AG10803 (cell line): ENCODE measurements around the gene PRRX2.

Source experiments
- DNase-seq: peaks from one replicate; pipeline ENCODE4 v3.0.0; 2010; ENCODE audit warnings: low read depth
- H3K4me3 ChIP-seq: 2 replicates; pipeline ENCODE4 v1.5.1; 2011; ENCODE audit warnings: mild to moderate bottlenecking, low read length, control low read depth
- TF ChIP-seq, protein P1 (sequence below): conservative IDR thresholded peaks from 2 replicates; pipeline ENCODE4 v1.5.1; 2011; ENCODE audit warnings: mild to moderate bottlenecking, low read length, control low read depth, inconsistent platforms

The PRRX2 gene

DNA sequence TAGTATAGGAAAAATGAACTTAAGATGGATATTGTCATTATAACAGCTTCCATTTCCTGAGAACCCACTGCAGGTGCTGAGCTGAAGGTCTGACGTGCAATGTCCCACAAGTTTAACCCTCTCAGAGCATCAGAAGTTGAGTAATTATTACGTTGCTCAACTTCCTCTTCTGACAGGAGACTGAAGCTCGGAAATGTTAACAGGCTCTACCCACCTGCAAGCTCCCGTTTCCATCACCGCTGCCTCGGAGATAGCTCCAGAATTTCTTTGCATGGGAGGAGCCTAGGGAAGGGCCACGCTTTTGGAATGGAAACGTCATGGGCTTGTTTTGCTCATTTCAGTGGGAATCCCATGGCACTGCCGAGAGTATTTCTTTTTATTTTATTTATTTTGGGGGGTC, 40.5 kb upstream of the PRRX2 start:
- DNase-seq: no peak
- TF ChIP-seq, protein P1, sequence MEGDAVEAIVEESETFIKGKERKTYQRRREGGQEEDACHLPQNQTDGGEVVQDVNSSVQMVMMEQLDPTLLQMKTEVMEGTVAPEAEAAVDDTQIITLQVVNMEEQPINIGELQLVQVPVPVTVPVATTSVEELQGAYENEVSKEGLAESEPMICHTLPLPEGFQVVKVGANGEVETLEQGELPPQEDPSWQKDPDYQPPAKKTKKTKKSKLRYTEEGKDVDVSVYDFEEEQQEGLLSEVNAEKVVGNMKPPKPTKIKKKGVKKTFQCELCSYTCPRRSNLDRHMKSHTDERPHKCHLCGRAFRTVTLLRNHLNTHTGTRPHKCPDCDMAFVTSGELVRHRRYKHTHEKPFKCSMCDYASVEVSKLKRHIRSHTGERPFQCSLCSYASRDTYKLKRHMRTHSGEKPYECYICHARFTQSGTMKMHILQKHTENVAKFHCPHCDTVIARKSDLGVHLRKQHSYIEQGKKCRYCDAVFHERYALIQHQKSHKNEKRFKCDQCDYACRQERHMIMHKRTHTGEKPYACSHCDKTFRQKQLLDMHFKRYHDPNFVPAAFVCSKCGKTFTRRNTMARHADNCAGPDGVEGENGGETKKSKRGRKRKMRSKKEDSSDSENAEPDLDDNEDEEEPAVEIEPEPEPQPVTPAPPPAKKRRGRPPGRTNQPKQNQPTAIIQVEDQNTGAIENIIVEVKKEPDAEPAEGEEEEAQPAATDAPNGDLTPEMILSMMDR: no peak
- no peak overlapping the region; the same call in 1 of the 2 replicates for H3K4me3 ChIP-seq

DNA sequence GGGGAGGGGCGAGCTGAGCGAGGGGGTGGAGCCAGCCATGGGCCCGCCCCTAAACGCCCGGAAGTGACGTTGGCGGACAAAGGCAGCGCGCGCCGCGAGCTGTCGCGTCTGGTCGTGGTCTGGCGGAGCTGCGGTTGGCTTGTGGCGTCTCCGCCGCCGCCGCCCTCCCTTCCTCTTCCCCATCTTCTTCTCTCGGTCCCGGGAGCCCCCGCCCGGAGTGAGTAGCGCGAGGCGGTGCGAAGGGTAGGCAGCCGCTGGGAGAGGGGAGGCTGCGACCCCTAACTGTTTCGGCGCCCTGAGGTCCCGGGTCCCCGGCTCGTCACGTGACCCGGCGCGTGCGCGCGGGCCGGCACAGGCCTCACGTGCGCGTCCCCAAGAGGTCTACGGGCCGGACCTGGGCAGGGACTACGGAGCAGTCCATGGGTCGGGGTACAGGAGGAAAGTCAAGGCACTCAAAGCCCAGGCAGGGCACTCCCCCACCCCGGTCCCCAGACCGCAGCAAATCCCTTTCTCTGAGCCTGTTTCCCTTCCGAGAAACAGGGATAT, 39.3 kb upstream of the PRRX2 start, which contains the start of gene NTMT1:
TSS of gene NTMT1 (plus strand) at position 85 of the 546 bp plus-strand sequence. CDS start 6,541 bp downstream, outside the sequence.
- TF ChIP-seq, protein P1: no peak
- peak; percentile 76 for DNase-seq
- peak within 1 kb of the TSS; percentile 94 for H3K4me3 ChIP-seq

DNA sequence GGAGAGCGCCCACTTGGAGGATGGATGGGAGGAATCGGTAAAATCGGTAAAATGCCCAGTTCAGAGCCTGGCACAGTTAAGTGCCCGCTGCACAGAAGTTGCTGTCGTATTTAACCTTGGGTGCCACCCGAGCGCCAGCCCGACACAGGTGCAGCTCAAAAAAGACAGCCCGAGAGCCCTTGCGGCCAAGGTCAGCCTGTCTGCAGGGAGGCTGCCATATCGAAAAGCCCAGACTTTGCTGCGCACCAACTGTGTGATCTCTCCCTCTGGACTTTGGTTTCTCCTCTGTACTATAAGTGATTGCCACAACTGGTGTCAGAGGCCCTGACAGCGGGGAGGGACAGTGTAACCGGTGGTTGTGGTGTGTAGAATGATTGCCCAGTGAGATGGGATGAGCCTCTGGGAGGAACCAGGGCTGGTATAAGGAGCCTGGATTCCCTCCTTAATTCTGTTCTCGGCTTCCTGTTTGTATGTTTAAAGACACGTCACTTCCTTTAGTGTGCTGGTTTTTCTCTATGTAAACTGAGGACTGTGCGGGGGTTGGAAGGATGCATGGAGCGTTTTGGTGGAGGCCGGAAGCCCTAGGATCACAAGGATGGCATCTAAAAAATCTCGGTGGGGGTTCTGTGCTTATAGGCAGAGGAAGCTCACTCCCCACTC, 38.7 kb upstream of the PRRX2 start:
- DNase-seq: peak; percentile 83
- TF ChIP-seq, protein P1: no peak
- peak overlapping the region; percentile 94 for H3K4me3 ChIP-seq

DNA sequence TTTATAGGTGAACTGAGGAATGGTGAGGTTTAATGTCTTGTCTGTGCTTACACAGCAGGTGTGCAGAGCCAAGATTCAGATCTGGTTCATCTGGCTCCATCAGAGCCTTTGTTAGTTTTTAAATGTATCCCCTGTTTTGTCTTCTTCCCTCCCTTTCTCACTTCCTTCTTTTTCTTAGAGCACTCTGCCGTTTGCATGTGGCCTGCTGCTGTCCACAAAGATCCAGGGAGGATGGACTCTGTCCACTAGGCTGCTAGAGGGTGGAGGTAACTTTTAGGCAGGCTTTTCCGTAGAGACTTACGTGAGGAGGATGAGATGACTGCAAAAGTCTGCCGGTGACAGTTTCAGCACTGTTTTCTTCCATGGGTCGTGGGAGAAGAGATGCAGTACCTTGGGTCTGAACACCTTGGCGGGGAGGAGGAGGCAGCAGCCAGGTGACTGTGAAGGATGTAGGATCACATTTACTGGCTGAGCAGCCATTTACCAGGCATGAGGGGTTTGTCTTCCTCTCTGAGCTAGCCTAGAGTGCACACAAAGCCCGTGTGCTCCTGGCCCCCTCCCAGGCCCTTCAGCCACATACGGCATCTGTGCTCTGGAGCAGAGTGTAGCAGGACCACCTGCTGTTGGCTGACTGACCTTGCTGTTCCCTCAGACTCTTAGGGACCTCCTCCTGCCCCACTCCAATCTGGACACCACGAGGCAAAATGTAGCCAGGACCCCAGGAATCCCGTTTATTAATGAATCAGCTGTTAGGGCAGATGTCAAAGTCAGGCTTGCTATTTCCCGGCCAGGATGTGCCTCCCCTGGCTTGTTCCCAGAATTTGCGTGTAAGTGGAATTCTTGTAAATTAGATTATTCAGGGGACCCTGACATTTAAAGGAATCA, 37.6 kb upstream of the PRRX2 start:
- peak overlapping the region; percentile 94 for H3K4me3 ChIP-seq
- DNase-seq: no peak
- TF ChIP-seq, protein P1: no peak

DNA sequence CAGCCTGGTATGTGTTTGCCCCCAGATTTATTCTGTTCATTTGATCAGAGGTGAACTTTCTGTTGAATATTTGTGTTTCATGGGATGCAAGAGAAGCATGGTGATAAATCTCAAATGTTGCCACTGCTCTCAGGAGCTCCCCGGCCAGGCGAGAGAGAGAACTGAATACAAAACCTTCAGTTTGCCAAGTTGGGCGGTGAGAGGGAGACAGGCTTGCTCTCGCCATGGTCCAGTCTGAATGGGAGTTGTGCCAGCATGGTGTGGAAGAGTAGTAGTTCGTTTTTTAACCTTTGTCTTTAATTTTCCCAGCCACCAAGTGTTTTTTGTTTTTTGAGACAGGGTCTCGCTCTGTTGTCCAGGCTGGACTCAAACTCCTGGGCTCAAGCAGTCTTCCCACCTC, 36.7 kb upstream of the PRRX2 start:
- TF ChIP-seq, protein P1: no peak
- DNase-seq: no peak
- H3K4me3 ChIP-seq: 0 out of 2 replicates have a peak overlapping the region, but pooled peaks have one; percentile 94

DNA sequence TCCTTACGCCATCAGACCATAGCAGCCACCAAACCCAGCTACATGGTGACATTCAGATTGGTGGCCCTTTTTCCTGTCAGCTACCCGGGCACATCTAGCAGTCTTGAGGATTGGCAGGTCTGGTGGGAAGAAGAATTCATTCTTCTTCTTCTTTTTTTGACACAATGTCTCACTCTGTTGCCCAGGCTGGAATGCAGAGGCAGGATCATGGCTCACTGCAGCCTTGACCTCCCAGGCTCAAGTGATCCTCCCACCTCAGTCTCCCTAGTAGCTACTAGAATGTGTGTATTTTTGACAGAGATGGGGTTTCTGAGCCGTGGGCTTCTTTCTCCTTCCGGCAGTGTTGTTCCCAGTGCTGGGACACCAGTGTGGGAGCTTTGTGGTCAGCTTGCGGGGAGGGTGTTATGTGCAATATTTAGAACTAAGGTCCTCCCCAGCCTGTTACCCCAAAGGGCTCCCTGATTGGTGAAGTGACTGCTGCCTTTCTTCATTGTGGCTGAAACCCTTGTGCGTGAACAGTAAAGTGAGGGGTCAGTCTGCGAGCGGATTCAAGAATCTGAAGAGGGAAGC, 36.1 kb upstream of the PRRX2 start:
- TF ChIP-seq, protein P1: no peak
- DNase-seq: no peak
- H3K4me3 ChIP-seq: no peak overlapping the region
